ENCODE measurements around the gene CLCN7.

Gene CLCN7

GRCh38 chr16:1433263-1433560, 41.6 kb downstream of the CLCN7 start:
- no peak for DNase-seq (ENCODE audit: low read depth)
- H3K4me3 ChIP-seq (ENCODE audit: low read length): no peak overlapping the region
- TF ChIP-seq CTCF (conservative IDR thresholded peaks at IDR 0.05; ENCODE audit: low read depth, low read length): no peak

- no peak for DNase-seq (ENCODE audit: low read depth)
- TF ChIP-seq CTCF (conservative IDR thresholded peaks at IDR 0.05; ENCODE audit: low read depth, low read length): no peak
- no peak overlapping the region for H3K4me3 ChIP-seq (ENCODE audit: low read length)
These were observed 42.2 kb downstream of the CLCN7 start for GRCh38 chr16:1432388-1433262.

- H3K4me3 ChIP-seq (ENCODE audit: low read length): no peak overlapping the region
- TF ChIP-seq CTCF (conservative IDR thresholded peaks at IDR 0.05; ENCODE audit: low read depth, low read length): no peak
- no peak for DNase-seq (ENCODE audit: low read depth)
These were observed 43.1 kb downstream of the CLCN7 start for GRCh38 chr16:1431497-1432270.

GRCh38 chr16:1430759-1431496, 43.9 kb downstream of the CLCN7 start, which contains the start of gene PERCC1:
PERCC1 (plus strand) TSS chr16:1431078; CDS start chr16:1432594, 1,516 bp downstream.
- no peak for TF ChIP-seq CTCF (conservative IDR thresholded peaks at IDR 0.05; ENCODE audit: low read depth, low read length)
- no peak for DNase-seq (ENCODE audit: low read depth)
- no peak within 1 kb of the TSS for H3K4me3 ChIP-seq (ENCODE audit: low read length)

DNA sequence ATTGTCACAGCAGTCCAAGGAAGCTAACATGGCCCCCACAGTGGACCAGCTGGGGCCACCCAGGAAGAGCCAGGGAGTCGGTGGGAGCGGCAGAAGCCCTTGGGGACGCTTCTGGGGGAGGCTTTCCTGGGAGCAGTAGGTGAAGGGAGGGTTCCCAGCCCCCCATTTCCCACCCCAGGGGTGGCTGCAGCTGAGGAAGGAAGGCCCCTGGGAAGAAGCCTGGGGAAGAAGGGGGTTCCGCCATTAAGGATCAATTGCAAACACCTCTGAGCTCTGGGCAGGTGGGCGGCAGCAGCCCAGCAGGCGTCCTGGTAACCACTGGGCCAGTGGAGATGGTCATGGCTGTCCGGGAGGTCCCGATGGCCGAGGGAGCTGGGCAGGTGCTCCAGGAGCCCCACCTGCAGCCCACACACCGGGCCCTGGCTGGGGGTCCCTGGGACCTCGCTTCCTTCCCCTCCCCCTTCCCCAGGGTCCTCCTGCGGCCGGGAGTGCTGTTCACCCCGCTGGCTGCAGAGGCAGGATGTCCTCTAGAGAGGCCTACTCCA, 44.5 kb downstream of the CLCN7 start:
- no peak for DNase-seq (ENCODE audit: low read depth)
- no peak overlapping the region for H3K4me3 ChIP-seq (ENCODE audit: low read length)
- no peak for TF ChIP-seq CTCF (conservative IDR thresholded peaks at IDR 0.05; ENCODE audit: low read depth, low read length)

GRCh38 chr16:1429631-1430030, 45.2 kb downstream of the CLCN7 start:
- no peak overlapping the region for H3K4me3 ChIP-seq (ENCODE audit: low read length)
- DNase-seq (ENCODE audit: low read depth): no peak
- no peak for TF ChIP-seq CTCF (conservative IDR thresholded peaks at IDR 0.05; ENCODE audit: low read depth, low read length)
